H9 (cell line): ENCODE measurements around the gene DCHS1. TPM values are rescaled to one million over a fixed set of nuclear protein-coding genes. Genes with fewer than 3 reads are reported as not detected.
A peak's percentile ranks its signal among the peaks of the same experiment; 100 is the strongest.

Experiments used
- DNase-seq: peaks from one replicate; pipeline ENCODE4 v3.0.0-alpha.2; 2017
- H2AFZ ChIP-seq: one replicate; pipeline ENCODE4 v1.6.1; 2013; ENCODE audit warnings: mild to moderate bottlenecking, low read length, control low read depth, moderate library complexity
- H2AK5ac ChIP-seq: 2 replicates; pipeline ENCODE4 v1.6.1; 2013; ENCODE audit warnings: low read length, control low read depth, mixed read lengths; ENCODE audit not compliant: insufficient read length
- H2BK120ac ChIP-seq: one replicate; pipeline ENCODE4 v1.6.1; 2013; ENCODE audit warnings: low read depth, mild to moderate bottlenecking, low read length, control low read depth, inconsistent platforms; ENCODE audit not compliant: poor library complexity, severe bottlenecking
- H2BK12ac ChIP-seq: 2 replicates; pipeline ENCODE4 v1.6.1; 2013; ENCODE audit warnings: low read length, control low read depth, mixed read lengths, low read depth; ENCODE audit not compliant: insufficient read length
- H2BK15ac ChIP-seq: 2 replicates; pipeline ENCODE4 v1.6.1; 2013; ENCODE audit warnings: low read depth, low read length, control low read depth
- H2BK20ac ChIP-seq: one replicate; pipeline ENCODE4 v1.6.1; 2013; ENCODE audit warnings: low read depth, mild to moderate bottlenecking, low read length, control low read depth, inconsistent platforms; ENCODE audit not compliant: poor library complexity, severe bottlenecking
- H2BK5ac ChIP-seq: 2 replicates; pipeline ENCODE4 v1.6.1; 2013; ENCODE audit warnings: low read length, control low read depth, mixed read lengths; ENCODE audit not compliant: insufficient read length
- H3K14ac ChIP-seq: 2 replicates; pipeline ENCODE4 v1.6.1; 2013; ENCODE audit warnings: low read length, control low read depth; ENCODE audit not compliant: insufficient read depth
- H3K18ac ChIP-seq: 2 replicates; pipeline ENCODE4 v1.6.1; 2013; ENCODE audit warnings: low read depth, mild to moderate bottlenecking, mixed read lengths, low read length, control low read depth; ENCODE audit not compliant: insufficient read length
- H3K23ac ChIP-seq: 2 replicates; pipeline ENCODE4 v1.6.1; 2013; ENCODE audit warnings: low read length, control low read depth, mixed read lengths, low read depth; ENCODE audit not compliant: insufficient read length
- H3K23me2 ChIP-seq: 2 replicates; pipeline ENCODE4 v1.6.1; 2013; ENCODE audit warnings: low read depth, mild to moderate bottlenecking, mixed read lengths, low read length, control low read depth; ENCODE audit not compliant: insufficient read length, poor library complexity, severe bottlenecking
- H3K27ac ChIP-seq: 2 replicates; pipeline ENCODE4 v1.5.1; 2013; ENCODE audit warnings: low read length, control low read depth, mixed read lengths, low read depth; ENCODE audit not compliant: insufficient read length
- H3K27me3 ChIP-seq: 2 replicates; pipeline ENCODE4 v1.6.1; 2013; ENCODE audit warnings: low read length, control low read depth, inconsistent platforms; ENCODE audit not compliant: insufficient read depth
- H3K4ac ChIP-seq: 2 replicates; pipeline ENCODE4 v1.6.1; 2013; ENCODE audit warnings: low read depth, mild to moderate bottlenecking, control low read depth, inconsistent platforms, low read length, moderate library complexity
- H3K4me1 ChIP-seq: 2 replicates; pipeline ENCODE4 v1.6.1; 2013; ENCODE audit warnings: low read length, control low read depth, inconsistent platforms; ENCODE audit not compliant: insufficient read depth
- H3K4me2 ChIP-seq: 2 replicates; pipeline ENCODE4 v1.6.1; 2013; ENCODE audit warnings: low read length, control low read depth, mixed read lengths; ENCODE audit not compliant: insufficient read length, insufficient read depth
- H3K56ac ChIP-seq: 2 replicates; pipeline ENCODE4 v1.6.1; 2013; ENCODE audit warnings: low read depth, mild to moderate bottlenecking, mixed read lengths, low read length, control low read depth; ENCODE audit not compliant: insufficient read length
- H3K79me1 ChIP-seq: 2 replicates; pipeline ENCODE4 v1.6.1; 2013; ENCODE audit warnings: low read depth, mild to moderate bottlenecking, moderate library complexity, low read length, control low read depth, inconsistent platforms; ENCODE audit not compliant: insufficient read depth, poor library complexity, severe bottlenecking
- H3K79me2 ChIP-seq: 2 replicates; pipeline ENCODE4 v1.6.1; 2013; ENCODE audit warnings: low read length, control low read depth, inconsistent platforms; ENCODE audit not compliant: insufficient read depth
- H3K9ac ChIP-seq: 2 replicates; pipeline ENCODE4 v1.6.1; 2013; ENCODE audit warnings: low read length, control low read depth, mixed read lengths; ENCODE audit not compliant: insufficient read length; ENCODE audit errors: extremely low read depth
- H3K9me3 ChIP-seq: one replicate; pipeline ENCODE4 v1.6.1; 2013; ENCODE audit warnings: low read depth, low read length, inconsistent platforms; ENCODE audit not compliant: control insufficient read depth
- H3T11ph ChIP-seq: one replicate; pipeline ENCODE4 v1.6.1; 2013; ENCODE audit warnings: mild to moderate bottlenecking, low read length, control low read depth, inconsistent platforms
- H4K20me1 ChIP-seq: one replicate; pipeline ENCODE4 v1.6.1; 2013; ENCODE audit not compliant: control insufficient read depth, insufficient read length, insufficient read depth
- H4K5ac ChIP-seq: 2 replicates; pipeline ENCODE4 v1.6.1; 2013; ENCODE audit warnings: low read depth, mild to moderate bottlenecking, mixed read lengths, low read length, control low read depth; ENCODE audit not compliant: insufficient read length
- H4K8ac ChIP-seq: replicated peaks from 2 replicates; pipeline ENCODE4 v1.6.1; 2013; ENCODE audit warnings: low read length, control low read depth, mixed read lengths, low read depth; ENCODE audit not compliant: insufficient read length
- H4K91ac ChIP-seq: 2 replicates; pipeline ENCODE4 v1.6.1; 2013; ENCODE audit warnings: low read depth, mild to moderate bottlenecking, moderate library complexity, mixed read lengths, low read length, control low read depth; ENCODE audit not compliant: insufficient read length
- H3K27ac Mint-ChIP-seq, 3 experiments: 2 replicates in 2 of 3; 3 replicates in 1 of 3; pipeline ENCODE4 v1.8.0; 2020 to 2021; ENCODE audit warnings: mixed read lengths in 3 of 3, mild to moderate bottlenecking in 1 of 3, moderate library complexity in 1 of 3
- H3K27me3 Mint-ChIP-seq: 2 replicates; pipeline ENCODE4 v1.8.0; 2021; ENCODE audit warnings: low read depth, mild to moderate bottlenecking, moderate library complexity, mixed read lengths
- H3K36me3 Mint-ChIP-seq, 3 experiments: 2 replicates in 2 of 3; 3 replicates in 1 of 3; pipeline ENCODE4 v1.8.0; 2020 to 2021; ENCODE audit warnings: low read depth in 3 of 3, mixed read lengths in 3 of 3; ENCODE audit not compliant: insufficient read depth in 1 of 3
- H3K4me1 Mint-ChIP-seq, 2 experiments: 2 replicates each; pipeline ENCODE4 v1.8.0; 2020; ENCODE audit warnings: mixed read lengths in 2 of 2
- H3K4me3 Mint-ChIP-seq, 2 experiments: 2 replicates in 1 of 2; 3 replicates in 1 of 2; pipeline ENCODE4 v1.8.0; 2020 to 2021; ENCODE audit warnings: mild to moderate bottlenecking in 2 of 2, mixed read lengths in 2 of 2, moderate library complexity in 1 of 2
- H3K9me3 Mint-ChIP-seq, 2 experiments: 2 replicates in 1 of 2; 3 replicates in 1 of 2; pipeline ENCODE4 v1.8.0; 2020; ENCODE audit warnings: mild to moderate bottlenecking in 2 of 2, mixed read lengths in 2 of 2, moderate library complexity in 1 of 2
- WGBS: extraction: QIAGEN DNeasy Blood & Tissue Kit; methylation state at CpG from one replicate; pipeline ENCODE4 v1.1.7; 2013; ENCODE audit warnings: missing lambda C conversion rate, low lambda C conversion rate, mixed read lengths; ENCODE audit not compliant: insufficient read length; ENCODE audit errors: extremely low coverage; 5-methylcytosine and 5-hydroxymethylcytosine counted together
- total RNA-seq: library from RNA; stranded (reverse); gene quantifications from 2 replicates; pipeline ENCODE4 v1.2.1, GENCODE V29; 2021
- TF ChIP-seq, protein P1 (sequence below): fragments of 200-600 bp; sonication (generic); conservative IDR thresholded peaks from 3 replicates; pipeline ENCODE4 v1.8.0; 2021; ENCODE audit warnings: antibody characterized with exemption, mild to moderate bottlenecking

Gene DCHS1
- total RNA-seq, 1 experiment from 2014 or later, result 12.5 TPM

- no peak overlapping the region for H3T11ph ChIP-seq
- no peak overlapping the region for H2BK120ac ChIP-seq
- peaks cover 15% of the 10 kb centered on the region in 2 experiments for H3K4me1 Mint-ChIP-seq
- TF ChIP-seq, protein P1, sequence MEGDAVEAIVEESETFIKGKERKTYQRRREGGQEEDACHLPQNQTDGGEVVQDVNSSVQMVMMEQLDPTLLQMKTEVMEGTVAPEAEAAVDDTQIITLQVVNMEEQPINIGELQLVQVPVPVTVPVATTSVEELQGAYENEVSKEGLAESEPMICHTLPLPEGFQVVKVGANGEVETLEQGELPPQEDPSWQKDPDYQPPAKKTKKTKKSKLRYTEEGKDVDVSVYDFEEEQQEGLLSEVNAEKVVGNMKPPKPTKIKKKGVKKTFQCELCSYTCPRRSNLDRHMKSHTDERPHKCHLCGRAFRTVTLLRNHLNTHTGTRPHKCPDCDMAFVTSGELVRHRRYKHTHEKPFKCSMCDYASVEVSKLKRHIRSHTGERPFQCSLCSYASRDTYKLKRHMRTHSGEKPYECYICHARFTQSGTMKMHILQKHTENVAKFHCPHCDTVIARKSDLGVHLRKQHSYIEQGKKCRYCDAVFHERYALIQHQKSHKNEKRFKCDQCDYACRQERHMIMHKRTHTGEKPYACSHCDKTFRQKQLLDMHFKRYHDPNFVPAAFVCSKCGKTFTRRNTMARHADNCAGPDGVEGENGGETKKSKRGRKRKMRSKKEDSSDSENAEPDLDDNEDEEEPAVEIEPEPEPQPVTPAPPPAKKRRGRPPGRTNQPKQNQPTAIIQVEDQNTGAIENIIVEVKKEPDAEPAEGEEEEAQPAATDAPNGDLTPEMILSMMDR, result no peak
- no peak overlapping the region for H4K91ac ChIP-seq
- H3K4me2 ChIP-seq, result peak overlapping the region; percentile 76
- no peak overlapping the region for H4K5ac ChIP-seq
- H3K4me3 Mint-ChIP-seq, result peak overlapping the region; percentile 83 to 88
- no peak overlapping the region for H2AK5ac ChIP-seq
- no peak overlapping the region for H2BK5ac ChIP-seq
- no peak overlapping the region for H2BK20ac ChIP-seq
- peaks cover 12% of the 10 kb centered on the region for H3K23me2 ChIP-seq
- H3K9ac ChIP-seq, result peak overlapping the region; percentile 75
- no peak for DNase-seq
- H3K27me3 ChIP-seq, result no peaks in the 10 kb centered on the region
- H3K4ac ChIP-seq, result no peak overlapping the region
- peak overlapping the region; percentile 84 for H3K18ac ChIP-seq
- no peaks in the 10 kb centered on the region for H4K20me1 ChIP-seq
- no peak overlapping the region for H2BK12ac ChIP-seq
- no peak overlapping the region for H3K56ac ChIP-seq
- no CpG with 5 or more reads among the region's 36 CpGs for WGBS
- no peak overlapping the region for H3K23ac ChIP-seq
- H4K8ac ChIP-seq, result no peak overlapping the region
- no peaks in the 10 kb centered on the region for H3K79me1 ChIP-seq
- H3K9me3 ChIP-seq, result no peaks in the 10 kb centered on the region
- H3K27ac Mint-ChIP-seq, result peak overlapping the region in 1 of 3 experiments; percentile 61; a peak in 1 of 7 replicates
- H3K27ac ChIP-seq, result no peak overlapping the region
- no peak overlapping the region for H2AFZ ChIP-seq
- H3K27me3 Mint-ChIP-seq, result no peaks in the 10 kb centered on the region; the same call in 1 of the 2 replicates
- peak overlapping the region; percentile 87; the same call in 1 of the 2 replicates for H3K14ac ChIP-seq
- no peaks in the 10 kb centered on the region for H3K4me1 ChIP-seq
- no peaks in the 10 kb centered on the region for H3K9me3 Mint-ChIP-seq
- H2BK15ac ChIP-seq, result no peak overlapping the region
- peaks cover 33 to 62% (median 55%) of the 10 kb centered on the region in 3 experiments; a peak in 6 of 7 replicates for H3K36me3 Mint-ChIP-seq
- no peaks in the 10 kb centered on the region for H3K79me2 ChIP-seq
These were observed 43.7 kb downstream of the DCHS1 start for GRCh38 chr11:6611963-6612212.
